WI38 (cell line): ENCODE data around the gene XYLT1.

Source experiments
- H3K4me3 ChIP-seq: 2 replicates; pipeline ENCODE4 v1.5.1; 2011; ENCODE audit warnings: low read depth, mild to moderate bottlenecking, control low read depth, low read length
- TF ChIP-seq, protein P1 (sequence below): IDR thresholded peaks from 2 replicates; pipeline ENCODE4 v1.5.1; 2012; ENCODE audit warnings: low read depth, mild to moderate bottlenecking, control low read depth, low read length

The XYLT1 gene

GRCh38 chr16:17294856-17295255, 175.9 kb downstream of the XYLT1 start:
- TF ChIP-seq, protein P1, sequence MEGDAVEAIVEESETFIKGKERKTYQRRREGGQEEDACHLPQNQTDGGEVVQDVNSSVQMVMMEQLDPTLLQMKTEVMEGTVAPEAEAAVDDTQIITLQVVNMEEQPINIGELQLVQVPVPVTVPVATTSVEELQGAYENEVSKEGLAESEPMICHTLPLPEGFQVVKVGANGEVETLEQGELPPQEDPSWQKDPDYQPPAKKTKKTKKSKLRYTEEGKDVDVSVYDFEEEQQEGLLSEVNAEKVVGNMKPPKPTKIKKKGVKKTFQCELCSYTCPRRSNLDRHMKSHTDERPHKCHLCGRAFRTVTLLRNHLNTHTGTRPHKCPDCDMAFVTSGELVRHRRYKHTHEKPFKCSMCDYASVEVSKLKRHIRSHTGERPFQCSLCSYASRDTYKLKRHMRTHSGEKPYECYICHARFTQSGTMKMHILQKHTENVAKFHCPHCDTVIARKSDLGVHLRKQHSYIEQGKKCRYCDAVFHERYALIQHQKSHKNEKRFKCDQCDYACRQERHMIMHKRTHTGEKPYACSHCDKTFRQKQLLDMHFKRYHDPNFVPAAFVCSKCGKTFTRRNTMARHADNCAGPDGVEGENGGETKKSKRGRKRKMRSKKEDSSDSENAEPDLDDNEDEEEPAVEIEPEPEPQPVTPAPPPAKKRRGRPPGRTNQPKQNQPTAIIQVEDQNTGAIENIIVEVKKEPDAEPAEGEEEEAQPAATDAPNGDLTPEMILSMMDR, result no peak
- H3K4me3 ChIP-seq, result no peak overlapping the region

GRCh38 chr16:17293813-17294558, 176.8 kb downstream of the XYLT1 start:
- no peak overlapping the region for H3K4me3 ChIP-seq
- TF ChIP-seq, protein P1, result no peak

DNA sequence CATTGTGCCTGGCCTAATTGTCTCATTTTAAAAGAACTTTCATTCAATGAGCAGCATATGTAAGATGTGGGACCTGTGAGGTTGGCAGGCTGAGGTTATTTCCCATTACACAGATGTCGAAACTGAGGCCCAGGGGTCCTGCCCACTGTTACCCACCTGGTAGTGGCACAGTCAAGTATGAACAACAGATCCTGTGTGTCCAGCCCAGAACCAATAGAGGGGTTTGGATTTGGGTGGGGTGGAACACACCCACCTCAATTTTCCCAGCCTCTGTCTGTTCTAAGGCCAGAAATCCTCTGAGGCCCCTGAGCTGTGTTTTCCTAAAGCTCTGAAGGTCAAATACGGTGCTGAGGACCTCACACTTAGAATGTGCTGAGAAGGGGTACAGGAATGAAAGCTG, 179.5 kb downstream of the XYLT1 start:
- TF ChIP-seq, protein P1, result no peak
- H3K4me3 ChIP-seq, result no peak overlapping the region

- TF ChIP-seq, protein P1, result no peak
- no peak overlapping the region for H3K4me3 ChIP-seq
Observed at GRCh38 chr16:17289674-17290635, 180.8 kb downstream of the XYLT1 start.

- TF ChIP-seq, protein P1, result no peak
- H3K4me3 ChIP-seq, result no peak overlapping the region
Observed at GRCh38 chr16:17289050-17289449, 181.7 kb downstream of the XYLT1 start.

- TF ChIP-seq, protein P1, result no peak
Observed at GRCh38 chr16:17287166-17287800, 183.5 kb downstream of the XYLT1 start.

More at GRCh38 chr16:17287166-17287800, 183.5 kb downstream of the XYLT1 start:
- H3K4me3 ChIP-seq, result no peak overlapping the region
